ENCODE results near the gene SETDB2. TPM values are rescaled to one million over a fixed set of nuclear protein-coding genes. Genes with fewer than 3 reads are reported as not detected.

Gene SETDB2
- total and polyA plus RNA-seq, 2 of the 13 experiments (the other 11 are each of a cell fraction or from before 2014, with no cell fraction given) = 8.1 to 8.7 TPM

GRCh38 chr13:49495783-49496762, 52.0 kb downstream of the SETDB2 start, which contains the start of gene PHF11 (continued):
- TF ChIP-seq ZNF407 (CRISPR knock-in tag; IDR thresholded peaks at IDR 0.05; ENCODE audit: not compliant biosample characterization) = no peak
- no peak for TF ChIP-seq TEF (CRISPR knock-in tag; IDR thresholded peaks at IDR 0.05)
- no peak for TF ChIP-seq ZNF672 (CRISPR knock-in tag; IDR thresholded peaks at IDR 0.05)
- no peak for TF ChIP-seq NCOA5 (CRISPR knock-in tag; IDR thresholded peaks at IDR 0.05)
- TF ChIP-seq ZNF256 (CRISPR knock-in tag; conservative IDR thresholded peaks at IDR 0.05) = no peak
- TF ChIP-seq ZZZ3 (CRISPR knock-in tag; IDR thresholded peaks at IDR 0.05; ENCODE audit: borderline replicate concordance) = no peak
- TF ChIP-seq ZNF768 (CRISPR knock-in tag; IDR thresholded peaks at IDR 0.05) = peak; percentile 65; the same call in 1 of the 2 replicates
- TF ChIP-seq HINFP (CRISPR knock-in tag; IDR thresholded peaks at IDR 0.05; ENCODE audit: low read depth) = no peak
- no peak for TF ChIP-seq ZNF24 (IDR thresholded peaks at IDR 0.05)
- TF ChIP-seq ZNF160 (CRISPR knock-in tag; IDR thresholded peaks at IDR 0.05) = no peak; the same call in 1 of the 2 replicates
- no peak for TF ChIP-seq ZNF512B (CRISPR knock-in tag; IDR thresholded peaks at IDR 0.05; ENCODE audit: borderline replicate concordance)
- no peak for TF ChIP-seq HMG20A (CRISPR knock-in tag; IDR thresholded peaks at IDR 0.05; ENCODE audit: borderline replicate concordance)
- no peak for TF ChIP-seq ZNF766 (CRISPR knock-in tag; IDR thresholded peaks at IDR 0.05; ENCODE audit: borderline replicate concordance)
- TF ChIP-seq RAD51 (IDR thresholded peaks at IDR 0.05; ENCODE audit: borderline replicate concordance) = no peak
- TF ChIP-seq ZNF460 (CRISPR knock-in tag; IDR thresholded peaks at IDR 0.05; ENCODE audit: borderline replicate concordance) = no peak
